GM23338 (cell line): ENCODE results near the gene ZDHHC17. TPM values are rescaled to one million over a fixed set of nuclear protein-coding genes. Genes with fewer than 3 reads are reported as not detected.

Experiments
- ATAC-seq: fragments of 200-7000 bp; cut with Tn5 transposase; 3 replicates; pipeline ENCODE4 v1.9.1; 2020
- DNase-seq: peaks from one replicate; pipeline ENCODE4 v3.0.0-alpha.2; 2015; ENCODE audit warnings: low spot score
- H2AFZ ChIP-seq: fragments of 200-600 bp; sonication (generic); 2 replicates; pipeline ENCODE4 v1.8.0; 2016; ENCODE audit warnings: antibody characterized with exemption, mild to moderate bottlenecking, moderate library complexity
- H3F3A ChIP-seq: fragments of 200-600 bp; sonication (generic); replicated peaks from 2 replicates; pipeline ENCODE4 v1.8.0; 2017; ENCODE audit warnings: antibody characterized with exemption, mixed run types, low read depth
- H3K27ac ChIP-seq: fragments of 200-600 bp; sonication (generic); 2 replicates; pipeline ENCODE4 v1.6.1; 2016; ENCODE audit warnings: low read depth
- H3K27me3 ChIP-seq: fragments of 200-600 bp; sonication (generic); 2 replicates; pipeline ENCODE4 v1.8.0; 2016; ENCODE audit warnings: mild to moderate bottlenecking, mixed run types, moderate library complexity; ENCODE audit not compliant: insufficient read depth
- H3K36me3 ChIP-seq: fragments of 200-600 bp; sonication (generic); 2 replicates; pipeline ENCODE4 v1.8.0; 2016; ENCODE audit warnings: mild to moderate bottlenecking; ENCODE audit not compliant: insufficient read depth
- H3K4me1 ChIP-seq: fragments of 200-600 bp; sonication (generic); 2 replicates; pipeline ENCODE4 v1.8.0; 2016; ENCODE audit warnings: mild to moderate bottlenecking, moderate library complexity; ENCODE audit not compliant: insufficient read depth
- H3K4me2 ChIP-seq: fragments of 200-600 bp; sonication (generic); 2 replicates; pipeline ENCODE4 v1.7.1; 2017; ENCODE audit warnings: mixed run types
- H3K4me3 ChIP-seq: fragments of 200-600 bp; sonication (generic); 2 replicates; pipeline ENCODE4 v1.6.1; 2016; ENCODE audit warnings: mixed run types
- H3K79me2 ChIP-seq: fragments of 200-600 bp; sonication (generic); replicated peaks from 2 replicates; pipeline ENCODE4 v1.8.0; 2017; ENCODE audit warnings: mild to moderate bottlenecking; ENCODE audit not compliant: insufficient read depth
- H3K9me2 ChIP-seq: fragments of 200-600 bp; sonication (generic); 2 replicates; pipeline ENCODE4 v1.8.0; 2017; ENCODE audit not compliant: insufficient read depth
- H4K20me1 ChIP-seq: fragments of 200-600 bp; sonication (generic); replicated peaks from 2 replicates; pipeline ENCODE4 v1.8.0; 2017; ENCODE audit warnings: mild to moderate bottlenecking; ENCODE audit not compliant: insufficient read depth
- H3K27ac Mint-ChIP-seq: 2 replicates; pipeline ENCODE4 v1.8.0; 2020; ENCODE audit warnings: inconsistent platforms, mild to moderate bottlenecking, moderate library complexity, mixed read lengths
- H3K27me3 Mint-ChIP-seq: 3 replicates; pipeline ENCODE4 v1.8.0; 2022; ENCODE audit warnings: low read depth, mild to moderate bottlenecking, moderate library complexity, mixed read lengths, inconsistent platforms; ENCODE audit not compliant: insufficient read depth, poor library complexity
- H3K36me3 Mint-ChIP-seq: 3 replicates; pipeline ENCODE4 v1.8.0; 2021; ENCODE audit warnings: low read depth, mild to moderate bottlenecking, inconsistent platforms, moderate library complexity, mixed read lengths
- H3K4me1 Mint-ChIP-seq: 3 replicates; pipeline ENCODE4 v1.8.0; 2020; ENCODE audit warnings: mild to moderate bottlenecking, inconsistent platforms, mixed read lengths
- H3K4me3 Mint-ChIP-seq: 3 replicates; pipeline ENCODE4 v1.8.0; 2021; ENCODE audit warnings: moderate library complexity, mild to moderate bottlenecking, inconsistent platforms, mixed read lengths
- H3K9me3 Mint-ChIP-seq: 3 replicates; pipeline ENCODE4 v1.8.0; 2020; ENCODE audit warnings: moderate library complexity, mild to moderate bottlenecking, inconsistent platforms, mixed read lengths
- CREB1 ChIP-seq: fragments of 250-450 bp; sonication (Bioruptor Pico); IDR thresholded peaks from 2 replicates; pipeline ENCODE4 v1.5.0; 2020; ENCODE audit warnings: low read depth, mild to moderate bottlenecking, moderate library complexity
- CTCF ChIP-seq, 2 experiments: fragments of 200-600 bp in 1 of 2; sonication (generic) in 1 of 2; conservative IDR thresholded peaks; 2 replicates each; pipeline versions ENCODE4 v1.5.1 to v1.6.1; 2016 to 2017; ENCODE audit warnings: antibody characterized with exemption in 2 of 2, low read depth in 2 of 2, mild to moderate bottlenecking in 2 of 2, moderate library complexity in 1 of 2
- ETS1 ChIP-seq: IDR thresholded peaks from 2 replicates; pipeline ENCODE4 v1.6.1; 2016; ENCODE audit warnings: antibody characterized with exemption
- EZH2 ChIP-seq: fragments of 200-600 bp; sonication (generic); IDR thresholded peaks from one replicate; pipeline ENCODE4 v1.8.0; 2017; ENCODE audit warnings: antibody characterized with exemption, mild to moderate bottlenecking, low read depth; ENCODE audit not compliant: unreplicated experiment
- JUNB ChIP-seq: IDR thresholded peaks from one replicate; pipeline ENCODE4 v1.6.1; 2016; ENCODE audit warnings: antibody characterized with exemption; ENCODE audit not compliant: unreplicated experiment
- POLR2AphosphoS5 ChIP-seq: IDR thresholded peaks from 2 replicates; pipeline ENCODE4 v1.6.1; 2016; ENCODE audit warnings: antibody characterized with exemption, low read depth
- STAT1 ChIP-seq: IDR thresholded peaks from one replicate; pipeline ENCODE4 v1.6.1; 2016; ENCODE audit warnings: antibody characterized with exemption; ENCODE audit not compliant: unreplicated experiment
- ZNF331 ChIP-seq: fragments of 250-450 bp; sonication (Bioruptor Pico); IDR thresholded peaks from 2 replicates; pipeline ENCODE4 v1.5.0; 2020; ENCODE audit warnings: low read depth, mild to moderate bottlenecking, moderate library complexity
- polyA plus RNA-seq: library from polyadenylated mRNA; unstranded; fragments of >200 nt; fragmentation: Nextera tagmentation; extraction: Ambion mirVana; gene quantifications from 2 replicates; pipeline ENCODE4 v1.2.1, GENCODE V29; 2016
- total RNA-seq: library from RNA; depleted of rRNA; stranded (reverse); fragments of >200 nt; shearing (Covaris generic); gene quantifications from 2 replicates; pipeline ENCODE4 v1.2.3, GENCODE V29; 2014
- TF ChIP-seq, protein P1 (sequence below): fragments of 250-450 bp; sonication (Bioruptor Pico); IDR thresholded peaks from 2 replicates; pipeline ENCODE4 v1.5.0; 2020; ENCODE audit warnings: mild to moderate bottlenecking, moderate library complexity

ZDHHC17 gene
- total and polyA plus RNA-seq, 2 experiments from 2014 or later: 15.7 to 43.5 TPM

DNA sequence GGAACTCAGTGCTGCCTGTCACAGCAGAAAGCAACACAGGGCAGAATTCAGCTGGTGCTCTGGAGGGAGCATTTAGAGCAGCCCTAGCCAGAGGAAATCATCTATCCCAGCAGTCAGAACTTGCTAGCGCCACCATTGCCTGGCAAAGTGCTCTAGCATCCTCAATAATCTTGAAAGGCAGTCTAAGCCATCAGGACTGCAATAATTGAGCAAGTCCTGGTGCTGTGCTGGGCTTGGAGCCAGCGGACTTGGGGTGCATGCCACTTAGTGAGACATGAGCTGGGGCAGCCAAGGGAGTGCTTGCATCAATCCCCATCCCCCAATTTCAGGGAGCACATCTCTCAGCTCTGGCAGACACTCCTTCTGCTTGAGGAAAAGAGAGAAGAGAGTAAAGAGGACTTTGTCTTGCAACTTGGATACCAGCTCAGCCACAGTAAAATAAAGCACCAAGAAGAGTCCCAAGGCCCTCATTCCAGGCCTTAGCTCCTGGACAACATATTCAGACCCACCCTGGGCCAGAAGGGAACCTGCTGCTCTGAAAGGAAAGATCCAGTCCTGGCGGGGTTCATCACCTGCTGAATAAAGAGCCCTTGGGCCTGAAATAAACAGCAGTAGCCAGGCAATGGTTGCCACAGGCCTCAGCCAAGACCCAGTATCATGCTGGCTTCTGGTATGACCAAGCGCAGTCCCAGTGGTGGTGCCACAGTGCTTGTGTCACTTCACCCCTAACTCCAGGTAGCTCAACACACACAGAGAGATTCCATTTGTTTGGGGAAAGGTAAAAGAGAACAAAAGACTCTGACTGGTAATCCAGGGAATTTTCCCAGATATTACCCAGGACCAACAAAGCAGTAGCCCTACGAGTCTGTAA, 44.5 kb upstream of the ZDHHC17 start:
- H3K27ac ChIP-seq: no peak overlapping the region
- H2AFZ ChIP-seq: peak overlapping the region; percentile 93
- Mint-ChIP-seq H3K4me1 (peaks cover 27% of the 10 kb centered on the region), H3K9me3 (no peaks in the 10 kb centered on the region), H3K27me3 (no peaks in the 10 kb centered on the region), H3K27ac (peak overlapping the region; percentile 15; the same call in 1 of the 2 replicates), H3K4me3 (no peak overlapping the region), H3K36me3 (no peaks in the 10 kb centered on the region)
- no peaks in the 10 kb centered on the region for H3K9me2 ChIP-seq
- no peaks in the 10 kb centered on the region for H3F3A ChIP-seq
- H3K27me3 ChIP-seq: no peaks in the 10 kb centered on the region
- DNase-seq (peak; percentile 24), ATAC-seq (peak; percentile 75)
- H3K4me1 ChIP-seq: peaks cover 39% of the 10 kb centered on the region
- H4K20me1 ChIP-seq: no peaks in the 10 kb centered on the region
- H3K79me2 ChIP-seq: no peaks in the 10 kb centered on the region
- H3K4me2 ChIP-seq: peak overlapping the region; percentile 35; the same call in 1 of the 2 replicates
- H3K4me3 ChIP-seq: no peak overlapping the region
- no peaks in the 10 kb centered on the region for H3K36me3 ChIP-seq
- TF ChIP-seq ETS1: no peak
- TF ChIP-seq CTCF (conservative IDR thresholded peaks at IDR 0.05; ENCODE audit: low read depth in 2 of 2): peak in 1 of 2 experiments; percentile 23; a peak in 1 of 4 replicates

GRCh38 chr12:76720068-76720467, 43.8 kb upstream of the ZDHHC17 start:
- Mint-ChIP-seq H3K27ac (no peak overlapping the region), H3K4me1 (peaks cover 22% of the 10 kb centered on the region), H3K27me3 (no peaks in the 10 kb centered on the region), H3K4me3 (no peak overlapping the region), H3K36me3 (no peaks in the 10 kb centered on the region), H3K9me3 (no peaks in the 10 kb centered on the region)
- peaks cover 33% of the 10 kb centered on the region for H3K4me1 ChIP-seq
- no peaks in the 10 kb centered on the region for H3K27me3 ChIP-seq
- no peaks in the 10 kb centered on the region for H3K79me2 ChIP-seq
- H3K4me2 ChIP-seq: no peak overlapping the region
- ATAC-seq (no peak), DNase-seq (no peak)
- no peaks in the 10 kb centered on the region for H4K20me1 ChIP-seq
- no peak overlapping the region for H3K27ac ChIP-seq
- no peaks in the 10 kb centered on the region for H3K9me2 ChIP-seq
- H2AFZ ChIP-seq: peak overlapping the region; percentile 93
- no peaks in the 10 kb centered on the region for H3K36me3 ChIP-seq
- H3K4me3 ChIP-seq: no peak overlapping the region
- no peaks in the 10 kb centered on the region for H3F3A ChIP-seq
- TF ChIP-seq POLR2AphosphoS5: no peak
- TF ChIP-seq, protein P1, sequence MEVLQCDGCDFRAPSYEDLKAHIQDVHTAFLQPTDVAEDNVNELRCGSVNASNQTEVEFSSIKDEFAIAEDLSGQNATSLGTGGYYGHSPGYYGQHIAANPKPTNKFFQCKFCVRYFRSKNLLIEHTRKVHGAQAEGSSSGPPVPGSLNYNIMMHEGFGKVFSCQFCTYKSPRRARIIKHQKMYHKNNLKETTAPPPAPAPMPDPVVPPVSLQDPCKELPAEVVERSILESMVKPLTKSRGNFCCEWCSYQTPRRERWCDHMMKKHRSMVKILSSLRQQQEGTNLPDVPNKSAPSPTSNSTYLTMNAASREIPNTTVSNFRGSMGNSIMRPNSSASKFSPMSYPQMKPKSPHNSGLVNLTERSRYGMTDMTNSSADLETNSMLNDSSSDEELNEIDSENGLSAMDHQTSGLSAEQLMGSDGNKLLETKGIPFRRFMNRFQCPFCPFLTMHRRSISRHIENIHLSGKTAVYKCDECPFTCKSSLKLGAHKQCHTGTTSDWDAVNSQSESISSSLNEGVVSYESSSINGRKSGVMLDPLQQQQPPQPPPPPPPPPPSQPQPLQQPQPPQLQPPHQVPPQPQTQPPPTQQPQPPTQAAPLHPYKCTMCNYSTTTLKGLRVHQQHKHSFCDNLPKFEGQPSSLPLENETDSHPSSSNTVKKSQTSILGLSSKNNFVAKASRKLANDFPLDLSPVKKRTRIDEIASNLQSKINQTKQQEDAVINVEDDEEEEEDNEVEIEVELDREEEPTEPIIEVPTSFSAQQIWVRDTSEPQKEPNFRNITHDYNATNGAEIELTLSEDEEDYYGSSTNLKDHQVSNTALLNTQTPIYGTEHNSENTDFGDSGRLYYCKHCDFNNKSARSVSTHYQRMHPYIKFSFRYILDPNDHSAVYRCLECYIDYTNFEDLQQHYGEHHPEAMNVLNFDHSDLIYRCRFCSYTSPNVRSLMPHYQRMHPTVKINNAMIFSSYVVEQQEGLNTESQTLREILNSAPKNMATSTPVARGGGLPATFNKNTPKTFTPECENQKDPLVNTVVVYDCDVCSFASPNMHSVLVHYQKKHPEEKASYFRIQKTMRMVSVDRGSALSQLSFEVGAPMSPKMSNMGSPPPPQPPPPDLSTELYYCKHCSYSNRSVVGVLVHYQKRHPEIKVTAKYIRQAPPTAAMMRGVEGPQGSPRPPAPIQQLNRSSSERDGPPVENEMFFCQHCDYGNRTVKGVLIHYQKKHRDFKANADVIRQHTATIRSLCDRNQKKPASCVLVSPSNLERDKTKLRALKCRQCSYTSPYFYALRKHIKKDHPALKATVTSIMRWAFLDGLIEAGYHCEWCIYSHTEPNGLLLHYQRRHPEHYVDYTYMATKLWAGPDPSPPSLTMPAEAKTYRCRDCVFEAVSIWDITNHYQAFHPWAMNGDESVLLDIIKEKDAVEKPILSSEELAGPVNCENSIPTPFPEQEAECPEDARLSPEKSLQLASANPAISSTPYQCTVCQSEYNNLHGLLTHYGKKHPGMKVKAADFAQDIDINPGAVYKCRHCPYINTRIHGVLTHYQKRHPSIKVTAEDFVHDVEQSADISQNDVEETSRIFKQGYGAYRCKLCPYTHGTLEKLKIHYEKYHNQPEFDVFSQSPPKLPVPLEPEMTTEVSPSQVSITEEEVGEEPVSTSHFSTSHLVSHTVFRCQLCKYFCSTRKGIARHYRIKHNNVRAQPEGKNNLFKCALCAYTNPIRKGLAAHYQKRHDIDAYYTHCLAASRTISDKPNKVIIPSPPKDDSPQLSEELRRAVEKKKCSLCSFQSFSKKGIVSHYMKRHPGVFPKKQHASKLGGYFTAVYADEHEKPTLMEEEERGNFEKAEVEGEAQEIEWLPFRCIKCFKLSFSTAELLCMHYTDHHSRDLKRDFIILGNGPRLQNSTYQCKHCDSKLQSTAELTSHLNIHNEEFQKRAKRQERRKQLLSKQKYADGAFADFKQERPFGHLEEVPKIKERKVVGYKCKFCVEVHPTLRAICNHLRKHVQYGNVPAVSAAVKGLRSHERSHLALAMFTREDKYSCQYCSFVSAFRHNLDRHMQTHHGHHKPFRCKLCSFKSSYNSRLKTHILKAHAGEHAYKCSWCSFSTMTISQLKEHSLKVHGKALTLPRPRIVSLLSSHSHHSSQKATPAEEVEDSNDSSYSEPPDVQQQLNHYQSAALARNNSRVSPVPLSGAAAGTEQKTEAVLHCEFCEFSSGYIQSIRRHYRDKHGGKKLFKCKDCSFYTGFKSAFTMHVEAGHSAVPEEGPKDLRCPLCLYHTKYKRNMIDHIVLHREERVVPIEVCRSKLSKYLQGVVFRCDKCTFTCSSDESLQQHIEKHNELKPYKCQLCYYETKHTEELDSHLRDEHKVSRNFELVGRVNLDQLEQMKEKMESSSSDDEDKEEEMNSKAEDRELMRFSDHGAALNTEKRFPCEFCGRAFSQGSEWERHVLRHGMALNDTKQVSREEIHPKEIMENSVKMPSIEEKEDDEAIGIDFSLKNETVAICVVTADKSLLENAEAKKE (CRISPR knock-in tag): no peak
- TF ChIP-seq CTCF (conservative IDR thresholded peaks at IDR 0.05; ENCODE audit: low read depth in 2 of 2): no peak
- no peak for TF ChIP-seq ZNF331 (CRISPR knock-in tag)
- TF ChIP-seq CREB1 (CRISPR knock-in tag): no peak
- no peak for TF ChIP-seq EZH2
- TF ChIP-seq JUNB: no peak
- no peak for TF ChIP-seq STAT1
